Measurements from ENCODE around the gene ITGAE.
"Not testable (repeated sequence)": the region's sequence is repeated elsewhere in the genome, so short reads cannot be mapped to it uniquely, and the experiment has no call there.

Gene ITGAE, protein sequence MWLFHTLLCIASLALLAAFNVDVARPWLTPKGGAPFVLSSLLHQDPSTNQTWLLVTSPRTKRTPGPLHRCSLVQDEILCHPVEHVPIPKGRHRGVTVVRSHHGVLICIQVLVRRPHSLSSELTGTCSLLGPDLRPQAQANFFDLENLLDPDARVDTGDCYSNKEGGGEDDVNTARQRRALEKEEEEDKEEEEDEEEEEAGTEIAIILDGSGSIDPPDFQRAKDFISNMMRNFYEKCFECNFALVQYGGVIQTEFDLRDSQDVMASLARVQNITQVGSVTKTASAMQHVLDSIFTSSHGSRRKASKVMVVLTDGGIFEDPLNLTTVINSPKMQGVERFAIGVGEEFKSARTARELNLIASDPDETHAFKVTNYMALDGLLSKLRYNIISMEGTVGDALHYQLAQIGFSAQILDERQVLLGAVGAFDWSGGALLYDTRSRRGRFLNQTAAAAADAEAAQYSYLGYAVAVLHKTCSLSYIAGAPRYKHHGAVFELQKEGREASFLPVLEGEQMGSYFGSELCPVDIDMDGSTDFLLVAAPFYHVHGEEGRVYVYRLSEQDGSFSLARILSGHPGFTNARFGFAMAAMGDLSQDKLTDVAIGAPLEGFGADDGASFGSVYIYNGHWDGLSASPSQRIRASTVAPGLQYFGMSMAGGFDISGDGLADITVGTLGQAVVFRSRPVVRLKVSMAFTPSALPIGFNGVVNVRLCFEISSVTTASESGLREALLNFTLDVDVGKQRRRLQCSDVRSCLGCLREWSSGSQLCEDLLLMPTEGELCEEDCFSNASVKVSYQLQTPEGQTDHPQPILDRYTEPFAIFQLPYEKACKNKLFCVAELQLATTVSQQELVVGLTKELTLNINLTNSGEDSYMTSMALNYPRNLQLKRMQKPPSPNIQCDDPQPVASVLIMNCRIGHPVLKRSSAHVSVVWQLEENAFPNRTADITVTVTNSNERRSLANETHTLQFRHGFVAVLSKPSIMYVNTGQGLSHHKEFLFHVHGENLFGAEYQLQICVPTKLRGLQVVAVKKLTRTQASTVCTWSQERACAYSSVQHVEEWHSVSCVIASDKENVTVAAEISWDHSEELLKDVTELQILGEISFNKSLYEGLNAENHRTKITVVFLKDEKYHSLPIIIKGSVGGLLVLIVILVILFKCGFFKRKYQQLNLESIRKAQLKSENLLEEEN

DNA sequence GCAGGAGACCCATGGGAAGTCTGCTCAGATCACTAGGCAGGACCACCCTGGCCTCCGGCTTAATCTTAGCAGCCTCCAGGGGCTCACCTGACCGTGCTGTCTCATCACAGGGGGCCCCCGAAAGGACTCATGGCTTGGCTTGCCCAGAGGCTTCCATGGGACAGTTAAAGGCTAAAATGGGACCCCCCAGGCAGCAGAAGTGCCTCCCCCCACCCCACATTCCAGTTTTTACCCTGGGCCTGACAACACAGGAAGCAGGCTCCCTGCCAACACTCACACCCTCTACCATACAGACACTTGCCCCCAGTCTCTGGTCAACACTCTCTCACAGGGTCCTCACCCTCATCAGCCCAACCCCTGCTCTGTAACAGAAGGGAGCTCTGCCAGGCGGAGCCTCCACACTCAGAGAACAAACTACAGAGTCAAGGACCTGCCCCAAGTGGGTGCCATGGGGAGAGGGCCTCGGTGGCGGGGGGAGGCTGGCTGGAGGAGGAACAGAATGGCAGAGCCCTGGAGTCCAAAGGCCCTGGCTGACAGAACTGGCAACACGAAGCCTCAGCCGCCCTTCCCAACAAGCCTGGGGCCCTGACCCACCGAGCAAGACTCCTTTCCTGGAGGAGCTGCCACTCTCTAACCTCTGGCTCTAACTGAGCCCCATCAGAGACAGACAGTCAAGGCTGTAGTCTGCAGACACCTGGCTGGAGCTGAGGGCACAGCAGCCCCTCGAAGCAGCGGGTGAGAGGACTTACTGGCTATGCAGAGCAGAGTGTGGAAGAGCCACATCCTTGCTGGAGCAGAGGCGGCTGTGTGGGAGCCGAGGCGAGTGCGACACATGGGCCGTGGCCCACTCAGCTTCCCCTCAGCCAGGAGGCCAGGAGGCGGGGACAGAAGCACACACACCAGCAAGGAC lies at the start of gene ITGAE:
ITGAE (minus strand) TSS at position 827 of the 910 bp plus-strand sequence; CDS start at position 783, 44 bp downstream.
- DNase-seq = no peak

DNA sequence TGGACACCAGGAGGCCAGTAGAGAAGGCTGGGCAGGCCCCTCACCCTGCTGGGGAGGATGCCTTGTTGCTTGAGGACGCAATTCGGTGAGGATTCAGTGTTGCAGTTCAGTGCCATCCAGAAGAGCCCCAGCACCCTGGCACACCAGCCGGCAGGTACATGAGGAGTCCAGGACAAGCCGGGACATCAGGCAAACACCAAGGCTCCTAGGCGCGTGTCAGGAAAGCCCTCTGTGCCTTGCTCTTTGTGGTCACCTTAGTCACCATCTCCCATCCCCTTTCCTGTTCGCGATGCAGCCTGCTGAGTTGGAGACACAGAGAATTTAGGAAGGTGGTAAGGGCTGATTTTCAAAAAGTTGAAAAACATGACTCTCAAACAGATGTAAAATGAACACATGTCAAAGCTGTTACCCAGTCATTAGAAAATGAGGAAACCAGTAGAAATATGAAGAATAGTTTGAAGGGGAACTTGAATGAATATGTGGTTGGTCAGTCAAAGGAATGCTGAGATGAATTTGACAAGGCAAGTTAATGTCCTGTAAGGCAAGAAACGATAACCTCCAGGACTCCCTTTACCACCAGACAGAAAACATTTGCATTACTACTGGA lies 47.3 kb upstream of the ITGAE start:
- DNase-seq = no peak

DNA sequence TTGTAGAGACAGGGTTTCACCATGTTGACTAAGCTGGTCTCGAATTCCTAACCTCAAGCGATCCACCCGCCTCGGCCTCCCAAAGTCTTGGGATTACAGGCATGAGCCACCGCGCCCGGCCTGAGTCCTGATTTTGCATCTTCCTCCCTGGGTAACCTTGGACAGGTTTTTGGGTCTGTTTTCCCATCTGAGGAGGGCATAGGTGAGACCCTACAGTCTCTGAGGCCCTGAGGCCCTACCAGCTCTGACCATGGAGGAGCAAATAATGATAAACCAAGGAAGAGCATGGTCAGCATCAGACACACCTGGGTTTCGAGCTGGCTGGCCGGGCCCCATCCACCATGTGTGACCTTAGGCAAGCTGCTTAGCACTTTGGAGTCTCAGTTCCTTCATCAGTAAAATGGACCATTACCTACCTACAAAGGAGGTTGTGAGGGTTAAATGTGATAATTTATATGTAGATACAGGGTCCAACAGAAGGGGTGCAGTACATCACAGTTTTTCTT lies 46.2 kb upstream of the ITGAE start:
- DNase-seq = no peak

DNA sequence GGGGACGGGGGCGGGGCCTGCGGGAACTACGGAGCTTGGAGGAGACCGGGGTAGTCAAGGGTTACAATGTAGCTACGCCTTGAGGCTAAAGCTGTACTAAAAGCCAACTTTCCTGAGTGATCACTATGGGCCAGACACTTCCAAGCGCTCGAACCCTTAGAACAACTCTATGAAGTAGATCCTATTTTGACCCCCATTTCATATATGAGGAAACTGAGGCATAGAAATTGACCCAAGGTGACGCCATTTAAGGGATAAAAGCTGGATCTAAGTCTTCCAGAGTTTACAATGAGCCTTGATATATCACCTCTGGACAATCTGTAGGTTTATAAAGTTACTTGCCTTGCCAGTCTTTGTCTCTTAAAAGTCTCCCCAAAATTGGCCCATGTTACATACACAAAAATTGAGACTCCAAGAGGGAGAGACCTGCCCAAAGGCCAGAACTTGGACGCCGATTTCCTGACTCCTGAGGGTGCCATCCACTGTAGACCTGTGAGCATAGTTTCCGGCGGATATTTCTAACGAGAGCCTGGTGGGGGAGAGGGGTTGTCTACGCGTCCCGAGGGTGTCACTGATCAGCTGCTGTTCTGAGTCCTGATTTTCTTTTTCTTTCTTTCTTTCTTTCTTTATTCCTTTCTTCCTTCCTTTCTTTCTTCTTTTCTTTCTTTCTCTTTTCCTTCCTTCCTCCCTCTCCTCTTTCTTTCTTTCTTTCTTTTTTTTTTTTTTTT lies 45.6 kb upstream of the ITGAE start:
- DNase-seq = no peak

DNA sequence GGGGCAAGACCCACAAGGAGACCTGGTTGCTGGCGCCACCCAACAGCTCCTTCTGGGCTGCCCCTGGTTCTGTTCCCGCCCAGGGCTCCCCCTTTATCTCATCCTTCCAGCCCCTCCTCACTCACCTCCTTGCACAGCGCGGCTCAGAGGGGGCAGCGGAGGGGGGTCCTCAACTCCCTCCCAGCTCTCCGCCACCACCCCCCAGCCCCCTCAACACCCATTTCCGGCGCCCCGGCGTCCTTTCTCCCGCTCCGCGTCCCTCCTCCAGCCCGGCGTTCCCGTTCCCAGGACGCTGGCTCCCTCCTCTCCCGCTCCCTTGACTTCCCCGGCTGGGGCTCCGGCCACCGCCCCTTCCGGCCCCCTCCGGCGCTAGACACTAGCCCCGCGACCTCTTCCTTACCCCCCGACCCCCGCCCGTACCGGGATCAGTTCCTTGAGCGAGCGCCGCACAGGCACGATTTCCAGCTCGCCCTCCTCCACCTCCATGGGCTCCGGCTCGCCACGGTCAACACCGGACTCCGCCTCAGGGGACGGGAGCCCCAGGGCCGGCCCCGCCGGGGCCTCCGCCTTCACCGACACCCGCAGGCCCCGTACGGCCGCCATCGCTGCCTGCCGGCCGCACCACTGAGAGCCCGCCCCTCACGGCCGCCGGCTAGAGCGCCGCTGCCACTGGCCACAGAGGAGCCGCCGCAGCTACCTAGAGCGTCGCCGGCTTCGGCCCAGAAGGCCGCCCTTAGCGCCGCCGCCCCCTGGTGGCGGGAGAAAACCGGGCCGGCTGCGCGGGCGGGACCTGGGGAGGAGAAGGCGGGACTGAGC lies 44.8 kb upstream of the ITGAE start, which contains the start of gene NCBP3:
NCBP3 (minus strand) TSS at position 626 of the 816 bp plus-strand sequence; CDS start at position 603, 23 bp downstream.
- DNase-seq = peak; percentile 91

DNA sequence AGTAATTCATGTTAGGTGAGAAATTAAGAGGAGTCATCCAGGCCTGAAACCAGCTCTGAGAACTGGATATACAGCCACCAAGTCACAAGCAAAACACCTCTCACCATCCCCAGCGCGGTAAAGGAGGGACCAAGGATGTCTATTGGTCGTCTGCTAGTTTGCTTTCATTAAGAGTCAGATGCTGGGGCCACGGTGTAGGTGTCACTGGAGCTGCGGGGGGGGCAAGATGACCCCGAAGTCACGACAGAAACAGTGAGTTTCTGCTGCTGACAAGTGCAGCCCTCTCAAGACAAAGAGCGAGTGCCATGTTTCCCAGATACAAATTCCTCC lies 44.3 kb upstream of the ITGAE start:
- peak; percentile 45 for DNase-seq

DNA sequence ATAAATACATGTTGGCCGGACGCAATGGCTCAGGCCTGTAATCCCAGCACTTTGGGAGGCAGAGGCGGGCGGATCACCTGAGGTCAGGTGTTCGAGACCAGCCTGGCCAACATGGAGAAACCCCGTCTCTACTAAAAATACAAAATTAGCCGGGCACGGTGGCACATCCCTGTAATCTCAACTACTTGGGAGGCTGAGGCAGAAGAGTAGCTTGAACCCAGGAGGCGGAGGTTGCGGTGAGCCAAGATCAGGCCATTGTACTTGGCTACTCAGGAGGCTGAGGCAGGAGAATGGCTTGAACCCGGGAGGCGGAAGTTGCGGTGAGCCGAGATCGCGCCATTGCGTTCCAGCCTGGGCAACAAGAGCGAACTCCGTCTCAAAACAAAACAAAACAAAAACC lies 43.6 kb upstream of the ITGAE start:
- not testable (repeated sequence) for DNase-seq

DNA sequence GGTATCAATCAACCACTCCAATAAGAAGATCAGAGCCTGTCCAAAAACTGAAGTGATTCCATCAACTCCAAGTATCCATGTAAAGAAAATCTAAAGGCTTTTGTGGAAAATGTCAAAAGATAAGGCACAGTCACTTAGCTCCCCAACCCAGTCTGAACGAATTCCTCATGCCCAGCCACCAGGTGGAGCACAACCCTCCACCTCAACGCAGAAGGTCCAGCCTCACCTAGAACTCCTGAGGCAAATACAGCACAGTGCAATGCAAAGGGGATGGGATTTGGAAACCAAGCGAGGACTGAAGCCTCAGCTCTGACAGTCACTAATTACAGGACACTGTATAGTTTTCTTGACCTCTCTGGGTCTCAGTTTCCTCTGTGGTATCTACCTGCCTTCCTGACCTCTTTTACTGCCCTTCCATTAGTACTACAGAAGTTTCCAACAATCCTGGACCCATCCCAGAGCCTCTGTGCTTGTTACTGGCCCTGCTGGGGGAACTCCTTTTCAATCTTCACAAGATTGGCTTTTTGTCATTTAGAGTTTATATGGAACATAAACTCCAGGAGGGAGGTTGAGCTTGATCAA lies 43.0 kb upstream of the ITGAE start:
- DNase-seq = peak; percentile 58

DNA sequence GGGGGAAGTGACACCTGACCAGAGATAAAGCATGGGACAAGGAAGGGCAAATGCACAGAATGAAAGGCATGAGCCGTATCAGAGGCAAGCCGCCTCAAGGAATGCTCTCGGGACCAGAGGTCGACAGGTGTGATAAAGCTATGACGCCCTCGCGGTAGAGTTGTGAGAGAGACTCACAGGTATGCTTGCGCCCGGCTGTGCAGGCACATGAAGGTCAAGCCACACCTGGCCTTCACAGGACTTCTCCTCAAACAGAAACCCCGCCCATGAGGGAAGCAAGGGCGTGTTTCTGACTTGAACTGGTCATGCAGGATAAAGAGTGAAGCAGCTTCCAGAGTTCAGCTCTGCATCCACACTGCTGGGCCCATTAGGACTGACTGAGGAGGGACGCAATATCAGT lies 37.2 kb upstream of the ITGAE start:
- no peak for DNase-seq

DNA sequence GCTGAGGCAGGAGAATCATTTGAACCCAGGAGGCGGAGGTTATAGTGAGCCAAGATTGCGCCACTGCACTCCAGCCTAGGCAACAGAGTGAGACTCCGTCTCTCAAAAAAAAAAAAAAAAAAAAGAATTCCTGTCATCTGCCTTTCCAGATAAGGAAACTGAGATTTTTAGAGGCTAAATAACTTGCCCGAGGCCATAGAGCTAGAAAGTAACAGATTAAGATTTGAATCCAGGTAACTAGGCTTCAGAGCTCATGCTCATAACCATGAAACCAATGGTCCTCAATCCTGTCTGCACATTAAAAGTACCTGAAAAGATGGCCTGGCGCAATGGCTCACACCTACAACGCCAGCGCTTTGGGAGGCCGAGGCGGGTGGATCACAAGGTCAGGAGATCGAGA lies 35.6 kb upstream of the ITGAE start:
- no peak for DNase-seq

DNA sequence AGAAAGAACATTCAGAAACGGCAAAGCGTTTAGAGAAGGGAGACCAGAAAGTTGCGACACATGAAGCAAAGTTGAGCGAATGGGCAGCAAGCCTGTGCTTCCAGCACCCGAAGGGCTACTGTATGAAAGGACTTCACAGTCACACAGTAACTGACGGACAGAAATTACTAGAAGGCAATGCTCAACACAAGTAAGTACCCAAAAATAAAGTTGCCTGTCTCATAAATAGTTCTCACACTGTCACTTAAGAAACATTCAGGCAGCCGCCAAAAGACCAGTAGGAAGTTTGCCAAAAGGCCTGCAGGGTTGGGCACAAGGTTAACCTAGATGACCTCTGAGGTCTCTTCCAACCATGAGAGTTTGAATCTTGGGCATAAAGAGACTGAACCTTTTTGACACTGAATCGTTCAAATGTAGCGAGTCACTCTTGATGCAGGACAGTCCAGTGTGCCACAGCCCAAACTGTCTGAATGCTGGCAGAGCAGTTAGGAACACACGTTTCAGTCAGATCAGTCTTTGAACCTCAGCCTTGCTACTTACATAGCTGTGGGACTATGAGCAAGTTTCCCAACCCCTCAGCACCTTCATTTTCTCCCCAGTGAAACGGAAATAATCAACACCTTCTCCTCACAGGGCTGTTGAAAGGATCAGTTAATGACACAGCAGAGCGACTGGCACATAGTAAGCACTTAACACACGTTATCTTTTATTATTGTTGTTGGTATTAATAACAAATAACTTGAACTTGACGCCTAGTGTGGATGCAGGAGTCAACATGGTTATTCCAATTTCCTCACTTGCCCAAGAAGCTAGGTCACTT lies 34.6 kb upstream of the ITGAE start:
- no peak for DNase-seq

DNA sequence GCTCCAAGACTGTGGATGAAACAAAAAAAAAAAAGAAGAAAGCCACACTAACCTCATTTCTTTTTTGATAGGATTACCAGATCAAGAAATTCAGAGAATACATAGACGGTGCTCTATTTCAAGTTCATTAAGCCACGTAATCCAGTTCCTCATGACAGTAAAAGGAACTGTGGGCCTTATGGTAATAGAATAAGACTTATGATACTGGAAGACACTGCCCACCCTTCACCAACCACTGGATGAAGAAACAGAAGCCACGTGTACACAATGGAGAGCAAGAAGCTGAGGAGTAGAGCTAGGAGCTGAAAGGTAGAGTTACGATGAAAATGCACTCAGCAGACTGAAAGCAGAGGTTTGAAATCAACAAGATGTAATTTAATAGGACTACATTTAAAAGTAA lies 33.8 kb upstream of the ITGAE start:
- DNase-seq = no peak

DNA sequence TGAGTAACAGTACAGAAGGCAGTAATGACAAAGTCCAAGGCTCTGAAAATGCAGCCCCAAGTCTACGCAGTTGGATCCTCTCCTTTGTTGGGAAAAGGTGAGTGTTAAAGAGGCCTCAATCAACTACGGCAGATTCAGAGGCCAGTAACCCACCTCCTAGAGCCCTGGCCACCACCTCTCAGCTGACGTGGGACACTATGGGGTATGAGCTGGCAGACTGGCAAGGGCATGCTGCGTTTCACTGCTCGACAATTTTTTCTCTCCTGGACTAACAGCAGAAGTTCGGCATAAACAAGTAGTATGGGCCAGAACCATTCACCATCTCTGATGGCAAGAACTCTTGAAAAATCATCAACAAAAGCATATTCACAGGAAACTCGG lies 27.9 kb upstream of the ITGAE start:
- DNase-seq = no peak

DNA sequence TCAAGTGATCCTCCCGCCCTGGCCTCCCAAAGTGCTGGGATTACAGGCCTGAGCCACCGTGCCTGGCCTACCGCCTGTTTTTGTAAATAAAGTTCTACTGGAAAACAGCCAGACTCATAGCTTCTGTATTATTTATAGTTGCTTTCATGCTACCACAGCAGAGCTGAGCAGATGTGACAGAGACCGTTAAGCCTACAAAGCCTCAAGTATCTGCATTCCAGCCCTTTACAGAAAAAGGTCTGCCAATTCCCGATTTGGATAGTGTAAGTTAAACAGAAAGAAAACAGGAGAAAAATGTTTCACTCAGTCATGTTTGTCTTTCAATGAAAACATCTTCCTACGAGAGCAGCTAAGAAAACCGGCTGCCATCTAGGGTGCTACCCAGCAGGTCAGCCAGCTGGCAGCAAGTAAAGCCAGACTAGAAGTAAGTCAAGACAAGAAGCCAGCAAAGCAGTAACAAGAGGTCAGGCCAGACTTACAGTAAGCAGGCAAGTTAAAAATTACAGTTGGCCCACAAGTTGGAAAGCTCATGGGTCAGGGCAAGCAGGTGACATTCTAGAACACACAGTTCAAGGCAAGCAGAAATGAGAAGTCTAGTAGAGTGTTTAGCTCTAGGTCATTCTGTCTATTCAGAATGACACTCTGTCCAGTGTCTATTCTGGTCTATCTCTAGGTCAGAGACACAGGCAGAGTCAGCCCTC lies 27.3 kb upstream of the ITGAE start:
- no peak for DNase-seq

DNA sequence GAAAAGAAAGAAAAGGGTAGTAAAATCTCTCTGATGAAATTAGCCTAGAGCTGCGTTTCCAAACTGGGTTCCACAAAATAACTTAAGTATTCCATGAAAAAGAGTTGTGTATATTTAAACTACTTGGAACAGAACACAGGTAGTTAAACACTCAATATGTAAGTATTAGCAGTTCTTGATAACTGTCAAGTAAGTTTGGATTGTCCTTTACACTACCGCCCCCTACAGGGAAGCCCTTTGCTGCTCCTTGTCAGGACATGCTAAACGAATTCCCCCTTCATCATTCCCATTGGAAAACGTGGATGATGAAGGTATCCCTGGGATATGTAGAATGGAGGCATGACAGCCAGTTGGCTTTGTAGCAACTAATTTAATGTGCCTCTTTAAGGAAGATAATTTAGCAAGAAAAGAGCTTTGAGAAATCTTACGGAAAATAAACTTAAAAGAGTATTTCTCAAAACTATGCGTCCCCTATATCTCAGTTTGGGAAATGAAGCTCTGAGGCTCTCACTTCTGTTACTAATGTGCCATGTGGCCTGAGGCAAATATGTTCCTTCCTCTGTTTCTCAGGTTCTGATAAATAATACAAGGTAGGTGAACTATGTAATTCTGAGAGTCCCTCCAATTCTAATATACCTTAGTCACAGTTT lies 26.3 kb upstream of the ITGAE start:
- DNase-seq = peak; percentile 82

DNA sequence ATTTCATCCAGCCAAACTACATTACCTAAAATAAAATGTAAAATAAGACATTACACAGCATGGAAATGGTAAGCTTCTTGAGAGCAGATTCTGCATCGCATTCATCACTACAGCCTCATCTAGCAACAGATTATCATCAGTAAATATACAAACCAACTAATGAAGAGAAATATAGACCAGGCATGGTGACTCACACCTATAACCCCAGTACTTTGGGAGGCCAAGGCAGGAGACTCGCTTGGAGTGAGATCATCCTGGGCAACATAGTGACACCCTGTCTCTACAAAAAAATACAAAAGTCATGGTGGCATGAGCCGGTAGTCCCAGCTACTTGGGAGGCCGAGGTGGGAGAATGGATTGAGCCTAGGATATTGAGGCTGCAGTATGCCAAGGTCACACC lies 25.2 kb upstream of the ITGAE start:
- no peak for DNase-seq

DNA sequence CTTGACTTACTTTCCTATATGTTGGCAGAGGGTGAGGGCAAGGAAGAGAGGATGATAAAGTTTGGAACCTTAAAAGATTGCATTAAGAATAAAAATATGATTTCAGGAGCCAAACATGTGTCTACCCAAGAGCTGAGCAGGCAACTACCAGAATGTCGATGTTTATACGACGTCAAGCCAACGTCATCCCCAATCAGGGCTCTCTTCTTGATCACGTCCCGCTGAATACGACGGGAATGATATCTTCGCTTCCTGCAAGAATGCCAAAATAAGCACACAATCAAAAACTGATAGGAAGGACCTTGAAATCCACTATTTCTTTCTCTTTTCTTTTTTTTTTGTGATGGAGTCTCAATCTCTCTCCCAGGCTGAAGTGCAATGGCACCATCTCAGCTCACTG lies 20.1 kb upstream of the ITGAE start:
- no peak for DNase-seq

DNA sequence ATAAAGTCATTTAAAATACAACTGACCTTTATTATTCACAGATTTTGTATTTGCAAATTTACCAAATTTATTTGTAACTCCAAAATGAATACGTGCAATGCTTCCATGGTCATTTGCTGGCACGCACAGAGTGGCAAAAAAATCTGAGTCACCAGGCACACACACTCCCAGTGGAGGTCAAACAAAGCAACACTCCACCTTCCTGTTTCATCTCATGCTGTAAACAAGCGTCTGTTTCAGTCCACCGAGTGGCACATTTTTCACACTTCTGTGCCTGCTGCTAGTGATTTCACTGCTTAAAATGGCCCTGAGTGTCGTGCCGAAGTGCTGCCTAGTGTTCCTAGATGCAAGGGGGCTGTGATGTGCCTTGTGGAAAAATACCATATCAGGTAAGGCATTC lies 17.8 kb upstream of the ITGAE start:
- DNase-seq = no peak
